SK-N-SH treated with all-trans-retinoic acid at 6 μM for 48 hours (cell line): Measurements from ENCODE around the gene TEX29.

Source experiments
- ATAC-seq: fragments of 200-7000 bp; cut with Tn5 transposase; 3 replicates; pipeline ENCODE4 v1.9.1; 2020; ENCODE audit warnings: mild to moderate bottlenecking, moderate library complexity
- ARNTL ChIP-seq: fragments of 450-650 bp; formaldehyde crosslinking; IDR thresholded peaks from 2 replicates; pipeline ENCODE4 v1.5.0; 2020; ENCODE audit warnings: low read depth, mild to moderate bottlenecking, moderate library complexity, borderline replicate concordance
- BACH2 ChIP-seq: fragments of 250-450 bp; sonication (Bioruptor Pico); IDR thresholded peaks from 2 replicates; pipeline ENCODE4 v1.9.0; 2021; ENCODE audit warnings: mild to moderate bottlenecking, borderline replicate concordance
- CREB5 ChIP-seq: fragments of 250-450 bp; sonication (Bioruptor Pico); IDR thresholded peaks from 2 replicates; pipeline ENCODE4 v1.5.1; 2020; ENCODE audit warnings: low read depth, mild to moderate bottlenecking, moderate library complexity
- CSDC2 ChIP-seq: fragments of 250-450 bp; sonication (Bioruptor Pico); IDR thresholded peaks from 2 replicates; pipeline ENCODE4 v1.5.0; 2020; ENCODE audit warnings: mild to moderate bottlenecking, moderate library complexity
- CSRNP3 ChIP-seq: fragments of 250-450 bp; sonication (Bioruptor Pico); IDR thresholded peaks from 2 replicates; pipeline ENCODE4 v1.5.1; 2021; ENCODE audit warnings: mild to moderate bottlenecking, moderate library complexity
- ESRRG ChIP-seq: fragments of 250-450 bp; sonication (Bioruptor Pico); IDR thresholded peaks from 2 replicates; pipeline ENCODE4 v1.6.1; 2021; ENCODE audit warnings: mild to moderate bottlenecking
- GLIS3 ChIP-seq: fragments of 250-450 bp; sonication (Bioruptor Pico); IDR thresholded peaks from 2 replicates; pipeline ENCODE4 v1.5.0; 2020; ENCODE audit warnings: mild to moderate bottlenecking, moderate library complexity
- ISL1 ChIP-seq: fragments of 250-450 bp; sonication (Bioruptor Pico); IDR thresholded peaks from 2 replicates; pipeline ENCODE4 v2.1.2; 2022; ENCODE audit warnings: mild to moderate bottlenecking, moderate library complexity
- PATZ1 ChIP-seq: fragments of 250-450 bp; sonication (Bioruptor Pico); IDR thresholded peaks from 2 replicates; pipeline ENCODE4 v1.8.0; 2020; ENCODE audit warnings: mild to moderate bottlenecking, moderate library complexity, borderline replicate concordance
- POU6F1 ChIP-seq: fragments of 250-450 bp; sonication (Bioruptor Pico); IDR thresholded peaks from 2 replicates; pipeline ENCODE4 v1.8.0; 2021; ENCODE audit warnings: low read depth, mild to moderate bottlenecking, moderate library complexity, borderline replicate concordance
- PPARA ChIP-seq: fragments of 250-450 bp; sonication (Bioruptor Pico); IDR thresholded peaks from 2 replicates; pipeline ENCODE4 v1.5.0; 2020; ENCODE audit warnings: mild to moderate bottlenecking, borderline replicate concordance
- RARB ChIP-seq: fragments of 250-450 bp; sonication (Bioruptor Pico); IDR thresholded peaks from 2 replicates; pipeline ENCODE4 v1.8.0; 2021; ENCODE audit warnings: mild to moderate bottlenecking, moderate library complexity
- SNAI2 ChIP-seq: fragments of 250-450 bp; sonication (Bioruptor Pico); IDR thresholded peaks from 2 replicates; pipeline ENCODE4 v1.5.0; 2020; ENCODE audit warnings: mild to moderate bottlenecking, moderate library complexity
- TCF4 ChIP-seq: fragments of 250-450 bp; sonication (Bioruptor Pico); IDR thresholded peaks from 2 replicates; pipeline ENCODE4 v1.8.0; 2021; ENCODE audit warnings: mild to moderate bottlenecking, moderate library complexity, borderline replicate concordance
- TOX ChIP-seq: fragments of 250-450 bp; sonication (Bioruptor Pico); IDR thresholded peaks from 2 replicates; pipeline ENCODE4 v1.8.0; 2021; ENCODE audit warnings: mild to moderate bottlenecking, moderate library complexity, borderline replicate concordance
- TSHZ2 ChIP-seq: fragments of 250-450 bp; sonication (Bioruptor Pico); IDR thresholded peaks from 2 replicates; pipeline ENCODE4 v1.5.0; 2020; ENCODE audit warnings: mild to moderate bottlenecking, moderate library complexity
- ZC3H10 ChIP-seq: fragments of 250-450 bp; sonication (Bioruptor Pico); IDR thresholded peaks from 2 replicates; pipeline ENCODE4 v1.5.1; 2021; ENCODE audit warnings: mild to moderate bottlenecking, moderate library complexity
- ZFP30 ChIP-seq: fragments of 450-650 bp; formaldehyde crosslinking; IDR thresholded peaks from 2 replicates; pipeline ENCODE4 v1.5.0; 2022; ENCODE audit warnings: mild to moderate bottlenecking, moderate library complexity
- ZNF565 ChIP-seq: fragments of 450-650 bp; formaldehyde crosslinking; conservative IDR thresholded peaks from 2 replicates; pipeline ENCODE4 v1.5.0; 2020; ENCODE audit warnings: low read depth, mild to moderate bottlenecking, moderate library complexity
- ZNF70 ChIP-seq: fragments of 450-650 bp; formaldehyde crosslinking; IDR thresholded peaks from 2 replicates; pipeline ENCODE4 v1.5.0; 2020; ENCODE audit warnings: mild to moderate bottlenecking, moderate library complexity
- ZNF8 ChIP-seq: fragments of 450-650 bp; formaldehyde crosslinking; IDR thresholded peaks from 2 replicates; pipeline ENCODE4 v1.5.0; 2020; ENCODE audit warnings: mild to moderate bottlenecking, moderate library complexity

Gene TEX29

GRCh38 chr13:111356795-111357194 is 36.4 kb downstream of the TEX29 start:
- ATAC-seq = no peak
- TF ChIP-seq ZNF70 (CRISPR knock-in tag) = no peak
- TF ChIP-seq ESRRG (CRISPR knock-in tag) = no peak
- no peak for TF ChIP-seq TSHZ2 (CRISPR knock-in tag)
- no peak for TF ChIP-seq POU6F1 (CRISPR knock-in tag)
- no peak for TF ChIP-seq ZFP30 (CRISPR knock-in tag)
- TF ChIP-seq RARB (CRISPR knock-in tag) = no peak
- no peak for TF ChIP-seq CSDC2
- no peak for TF ChIP-seq PPARA
- TF ChIP-seq ISL1 (CRISPR knock-in tag) = no peak
- no peak for TF ChIP-seq TOX
- no peak for TF ChIP-seq BACH2 (CRISPR knock-in tag)
- no peak for TF ChIP-seq ZNF8
- no peak for TF ChIP-seq ZNF565
- TF ChIP-seq GLIS3 (CRISPR knock-in tag) = no peak
- no peak for TF ChIP-seq PATZ1 (CRISPR knock-in tag)
- no peak for TF ChIP-seq SNAI2 (CRISPR knock-in tag)
- TF ChIP-seq CREB5 (CRISPR knock-in tag) = no peak
- no peak for TF ChIP-seq TCF4 (CRISPR knock-in tag)
- TF ChIP-seq, all 23 proteins: peak for 0

GRCh38 chr13:111359237-111359915 is 38.9 kb downstream of the TEX29 start:
- TF ChIP-seq GLIS3 (CRISPR knock-in tag) (no peak), ZC3H10 (CRISPR knock-in tag) (no peak), ARNTL (CRISPR knock-in tag) (no peak), ESRRG (CRISPR knock-in tag) (no peak), CREB5 (CRISPR knock-in tag) (no peak), ZFP30 (CRISPR knock-in tag) (no peak), ZNF70 (CRISPR knock-in tag) (no peak), CSRNP3 (CRISPR knock-in tag) (no peak), BACH2 (CRISPR knock-in tag) (no peak), TOX (no peak), ISL1 (CRISPR knock-in tag) (no peak), POU6F1 (CRISPR knock-in tag) (no peak)
- TF ChIP-seq, all 23 proteins: peak for 0
- ATAC-seq = no peak
